Left renal pelvis (tissue), 4 donors: ENCODE data around the gene MPG. TPM values are rescaled to one million over a fixed set of nuclear protein-coding genes. Genes with fewer than 3 reads are reported as not detected.

Source experiments
- DNase-seq, 4 donors: peaks; one replicate each; pipeline ENCODE4 v3.0.0-alpha.2; 2013; ENCODE audit warnings: low read depth in 4 of 4, low spot score in 3 of 4
- polyA plus RNA-seq, 4 donors: library from polyadenylated mRNA; unstranded; fragments of 120-200 nt; gene quantifications; one replicate each; pipeline ENCODE4 v1.2.1, GENCODE V29; 2013; ENCODE audit not compliant: insufficient read length in 4 of 4

Gene MPG
- polyA plus RNA-seq, 4 donors: 19.2 to 29.9 (median 20.8) TPM

- DNase-seq: no peak
Measured at GRCh38 chr16:65745-66144, 12.3 kb upstream of the MPG start.

DNA sequence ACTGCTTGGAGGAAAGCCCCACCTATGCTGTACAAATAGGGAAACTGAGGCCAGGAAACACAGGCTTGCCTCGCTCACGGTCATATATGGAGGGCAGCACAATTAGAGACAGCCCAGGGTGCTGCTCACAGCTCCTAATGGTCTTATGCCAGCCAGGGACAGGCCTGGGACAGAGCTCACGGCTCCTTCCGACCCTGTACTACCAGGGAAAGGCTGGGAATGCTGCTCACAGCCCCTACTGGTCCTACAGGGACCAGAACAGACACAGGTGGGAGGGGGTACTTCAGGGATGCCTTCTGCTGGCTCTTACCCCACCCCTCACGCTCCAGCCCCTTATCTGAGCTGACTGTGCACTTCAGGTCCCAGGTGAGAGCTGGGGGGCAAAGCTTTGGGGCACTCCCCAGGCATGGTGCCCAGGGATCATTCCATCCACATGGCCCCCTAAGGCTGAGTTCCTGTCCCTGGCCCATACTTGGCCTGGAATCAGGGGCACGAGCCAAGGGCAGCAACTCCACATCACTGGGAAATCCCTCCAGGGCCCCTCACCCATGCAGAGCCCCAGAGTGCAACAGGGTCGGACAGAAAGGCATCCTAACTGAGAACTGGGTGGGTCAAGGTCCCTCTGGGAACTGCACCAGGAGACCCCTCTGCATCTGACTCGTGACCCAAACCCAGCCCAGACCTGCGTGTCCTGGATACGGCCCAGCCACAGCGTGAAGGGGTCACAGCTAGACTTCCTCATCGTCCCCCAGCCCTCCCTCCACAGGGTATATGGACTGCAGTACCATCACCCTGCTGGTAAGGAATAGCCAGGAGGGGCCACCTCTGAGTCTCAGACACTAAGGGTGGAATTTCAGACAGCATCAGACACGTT is 11.5 kb upstream of the MPG start:
- no peak for DNase-seq

- no peak for DNase-seq
Measured at GRCh38 chr16:67183-67791, 10.7 kb upstream of the MPG start.

- DNase-seq: no peak
Measured at GRCh38 chr16:67884-68789, 9.9 kb upstream of the MPG start.

- DNase-seq: no peak
Measured at GRCh38 chr16:69181-69580, 8.8 kb upstream of the MPG start.

DNA sequence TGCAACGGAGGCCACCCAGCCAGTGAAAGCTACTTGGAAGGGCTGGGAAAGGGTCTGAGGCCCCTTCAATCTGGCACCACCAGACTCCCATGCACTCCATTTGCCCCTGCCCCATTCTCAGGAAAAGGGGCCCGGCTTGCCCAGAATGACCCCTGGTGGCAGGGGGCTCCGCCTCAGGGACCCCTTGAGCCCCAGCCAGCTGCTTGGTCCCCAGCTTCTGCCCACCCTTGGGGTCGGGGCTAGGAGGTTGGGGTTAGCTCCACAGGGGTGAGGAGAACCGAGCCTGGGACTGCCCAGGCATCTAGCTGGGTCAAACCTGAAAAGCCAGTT is 6.8 kb upstream of the MPG start:
- no peak for DNase-seq

- no peak for DNase-seq
Measured at GRCh38 chr16:71540-72401, 6.3 kb upstream of the MPG start.

DNA sequence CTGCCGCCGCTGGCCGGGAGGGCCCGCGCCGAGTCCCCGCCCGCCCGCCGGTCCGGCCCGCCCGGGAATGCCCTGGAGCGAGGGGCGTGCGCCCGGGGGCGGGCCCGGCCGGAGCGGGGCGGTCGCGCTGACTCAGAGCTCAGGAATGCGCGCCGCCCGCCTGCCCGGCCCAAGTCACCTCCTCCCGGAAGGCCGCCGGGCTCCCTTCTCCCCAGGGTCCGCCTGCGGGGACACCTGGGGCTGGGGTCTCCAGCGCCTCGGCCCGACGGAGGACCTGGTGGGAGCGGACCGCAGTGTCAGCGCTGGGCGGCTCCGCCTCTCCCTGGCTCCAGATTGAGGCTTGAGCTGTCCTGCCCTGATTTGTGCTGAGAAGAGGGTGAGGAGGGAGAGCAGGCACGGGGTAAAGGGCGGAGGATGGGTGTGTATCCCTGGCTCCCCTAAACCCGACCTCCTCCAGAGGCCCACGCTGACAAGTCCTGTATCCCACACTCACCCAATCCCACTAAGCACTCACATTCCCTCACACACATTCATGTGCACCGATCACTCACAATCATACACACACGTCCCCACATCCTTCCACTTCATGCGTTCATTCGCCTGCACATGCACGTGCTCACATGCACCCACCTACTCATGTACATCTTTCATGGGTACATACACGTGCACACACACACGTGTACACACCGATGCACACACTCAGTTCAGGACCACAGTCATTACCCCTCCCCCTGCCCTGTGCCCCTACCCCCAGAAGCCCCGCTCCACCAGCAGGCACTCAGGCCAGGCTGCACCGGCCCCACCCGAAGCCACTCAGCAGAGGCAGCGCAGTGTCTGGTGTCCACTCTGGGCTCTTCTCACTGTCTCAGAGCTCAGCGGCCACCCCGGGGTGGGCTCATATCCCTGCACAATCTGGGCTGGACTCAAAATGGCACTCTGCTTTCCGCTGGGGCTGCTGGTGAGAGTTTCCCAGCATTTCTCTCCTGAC is 5.2 kb upstream of the MPG start, which contains the start of gene RHBDF1:
Gene RHBDF1 (minus strand): TSS at position 71 of the 988 bp plus-strand sequence. CDS start 7,616 bp downstream, outside the sequence.
- no peak for DNase-seq

- no peak for DNase-seq
Measured at GRCh38 chr16:74051-74746, 3.8 kb upstream of the MPG start.

DNA sequence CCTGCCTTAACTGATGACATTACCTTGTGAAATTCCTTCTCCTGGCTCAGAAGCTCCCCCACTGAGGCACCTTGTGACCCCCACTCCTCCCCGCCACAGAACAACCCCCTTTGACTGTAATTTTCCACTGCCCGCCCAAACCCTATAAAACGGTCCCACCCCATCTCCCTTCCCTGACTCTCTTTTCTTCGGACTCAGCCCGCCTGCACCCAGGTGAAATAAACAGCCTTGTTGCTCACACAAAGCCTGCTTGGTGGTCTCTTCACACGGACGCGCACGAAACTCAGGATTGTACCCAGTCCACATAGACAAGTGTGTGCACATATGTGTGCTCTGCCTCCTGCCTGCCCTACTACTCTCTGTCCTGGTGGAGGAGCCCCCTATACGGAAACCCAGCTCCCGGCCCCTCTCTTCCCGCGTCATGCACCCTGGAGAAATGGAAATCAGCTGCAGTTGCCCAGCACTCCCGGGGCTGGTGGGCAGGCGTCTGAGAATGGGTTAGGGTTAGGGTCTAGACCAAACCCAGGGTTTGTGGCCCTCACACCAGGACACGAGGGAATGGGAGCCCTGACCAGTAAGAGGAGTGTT is 3.2 kb upstream of the MPG start:
- DNase-seq: no peak

DNA sequence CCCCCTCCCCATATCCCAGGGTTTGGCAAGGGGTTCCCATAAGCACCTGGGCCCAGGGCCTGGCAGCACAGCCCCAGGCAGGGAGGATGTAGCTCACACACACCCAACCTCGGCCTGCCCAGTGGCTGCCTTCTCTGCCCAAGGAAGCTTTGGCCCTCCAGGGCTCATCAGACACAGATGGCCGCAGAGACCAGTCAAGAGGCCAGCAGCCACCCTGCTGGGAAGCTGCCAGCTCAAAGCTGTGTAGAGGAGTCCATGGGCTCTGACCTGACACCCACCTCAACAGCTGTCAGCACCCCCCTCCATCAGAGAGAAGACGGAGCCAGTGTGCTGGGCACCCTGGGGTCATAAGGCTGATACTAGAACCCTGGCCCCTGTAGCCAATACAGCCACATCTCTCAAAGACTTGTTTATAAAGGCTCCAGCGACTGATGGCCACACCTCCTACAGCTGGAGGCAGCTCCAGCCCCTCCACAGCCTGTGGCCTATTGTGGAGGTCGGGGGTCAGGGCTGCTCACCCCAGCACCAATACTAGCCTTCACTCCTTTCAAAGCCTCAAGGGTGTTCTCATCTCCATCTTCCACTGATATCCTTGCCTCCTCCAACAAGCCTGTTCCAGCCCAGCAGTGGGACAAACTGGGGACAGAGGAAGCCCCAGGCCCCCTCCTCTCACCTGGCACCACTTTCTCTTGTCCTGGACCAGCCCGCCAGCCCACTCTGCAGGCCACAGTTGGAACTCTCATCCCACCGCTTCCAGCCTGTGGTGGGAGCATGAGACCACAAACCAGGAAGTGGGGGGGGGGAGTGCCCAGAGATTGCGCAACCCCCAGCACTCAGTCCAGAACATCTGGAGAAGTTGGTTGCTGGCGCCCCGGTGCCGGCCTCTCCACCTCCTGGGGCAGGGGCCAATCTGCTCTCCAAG is 2.2 kb upstream of the MPG start:
- no peak for DNase-seq

- DNase-seq: no peak
Measured at GRCh38 chr16:76535-77272, 1.3 kb upstream of the MPG start.

GRCh38 chr16:77273-77806 is 685 bp upstream of the MPG start:
- DNase-seq: no peak

DNA sequence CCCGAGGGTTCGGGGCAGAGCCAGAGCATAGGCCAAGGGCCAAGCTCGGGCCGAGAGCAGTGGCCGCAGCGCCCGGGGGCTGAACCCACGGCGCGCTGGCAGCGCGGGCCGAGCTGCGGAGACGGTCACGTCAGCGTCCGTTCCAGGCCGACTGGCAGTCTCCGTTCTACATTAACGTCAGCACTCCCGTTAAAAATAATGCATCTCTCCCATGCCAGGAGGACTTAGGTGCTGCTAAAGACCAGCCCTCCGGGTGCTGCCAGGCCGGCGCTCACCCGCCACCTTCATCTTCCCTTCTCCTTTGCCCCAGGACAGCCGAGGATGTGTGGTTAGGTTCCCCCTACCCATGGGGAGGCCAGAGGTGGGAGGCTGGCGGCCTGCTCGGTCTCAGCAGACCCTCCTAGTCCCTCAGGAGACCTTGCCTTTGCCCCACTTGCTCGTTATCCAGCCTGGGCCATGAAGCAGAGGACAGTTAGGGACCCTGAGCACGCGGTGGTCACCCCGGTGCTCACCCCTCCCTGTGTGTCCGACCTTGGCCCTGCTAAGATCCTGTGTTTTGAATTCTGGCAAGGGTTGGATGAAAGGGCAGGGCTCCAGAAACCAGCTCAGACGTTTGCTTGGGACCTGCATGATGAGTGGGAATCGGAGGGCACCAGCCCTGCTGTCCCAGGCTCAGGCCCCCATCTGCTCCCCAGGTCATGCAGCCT is 572 bp downstream of the MPG start:
- no peak for DNase-seq
